GM21786 (cell line): ENCODE results near the gene ZNF574.

ENCODE experiments used
- ATAC-seq: cut with Tn5 transposase; IDR thresholded peaks from one replicate; pipeline ENCODE4 v1.9.1; 2021; ENCODE audit not compliant: unreplicated experiment

The ZNF574 gene

GRCh38 chr19:42078538-42079275, 2.7 kb downstream of the ZNF574 start:
- ATAC-seq = no peak

DNA sequence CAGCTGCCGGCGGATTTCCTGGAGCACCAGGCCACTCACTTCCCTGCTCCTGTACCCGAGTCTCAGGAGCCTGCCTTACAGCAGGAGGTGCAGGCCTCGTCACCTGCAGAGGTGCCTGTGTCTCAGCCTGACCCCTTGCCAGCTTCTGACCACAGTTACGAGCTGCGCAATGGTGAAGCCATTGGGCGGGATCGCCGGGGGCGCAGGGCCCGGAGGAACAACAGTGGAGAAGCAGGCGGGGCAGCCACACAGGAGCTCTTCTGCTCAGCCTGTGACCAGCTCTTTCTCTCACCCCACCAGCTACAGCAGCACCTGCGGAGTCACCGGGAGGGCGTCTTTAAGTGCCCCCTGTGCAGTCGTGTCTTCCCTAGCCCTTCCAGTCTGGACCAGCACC, 3.3 kb downstream of the ZNF574 start:
- ATAC-seq = no peak

- no peak for ATAC-seq
Measured at GRCh38 chr19:42079886-42080763, 4.2 kb downstream of the ZNF574 start.

DNA sequence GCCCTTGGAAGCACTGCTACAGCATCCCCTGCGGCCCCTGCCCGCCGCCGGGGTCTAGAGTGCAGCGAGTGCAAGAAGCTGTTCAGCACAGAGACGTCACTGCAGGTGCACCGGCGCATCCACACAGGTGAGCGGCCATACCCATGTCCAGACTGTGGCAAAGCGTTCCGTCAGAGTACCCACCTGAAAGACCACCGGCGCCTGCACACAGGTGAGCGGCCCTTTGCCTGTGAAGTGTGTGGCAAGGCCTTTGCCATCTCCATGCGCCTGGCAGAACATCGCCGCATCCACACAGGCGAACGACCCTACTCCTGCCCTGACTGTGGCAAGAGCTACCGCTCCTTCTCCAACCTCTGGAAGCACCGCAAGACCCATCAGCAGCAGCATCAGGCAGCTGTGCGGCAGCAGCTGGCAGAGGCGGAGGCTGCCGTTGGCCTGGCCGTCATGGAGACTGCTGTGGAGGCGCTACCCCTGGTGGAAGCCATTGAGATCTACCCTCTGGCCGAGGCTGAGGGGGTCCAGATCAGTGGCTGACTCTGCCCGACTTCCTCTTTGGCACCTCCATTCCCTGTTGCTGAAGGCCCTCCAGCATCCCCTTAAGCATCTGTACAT, 4.9 kb downstream of the ZNF574 start:
- no peak for ATAC-seq

DNA sequence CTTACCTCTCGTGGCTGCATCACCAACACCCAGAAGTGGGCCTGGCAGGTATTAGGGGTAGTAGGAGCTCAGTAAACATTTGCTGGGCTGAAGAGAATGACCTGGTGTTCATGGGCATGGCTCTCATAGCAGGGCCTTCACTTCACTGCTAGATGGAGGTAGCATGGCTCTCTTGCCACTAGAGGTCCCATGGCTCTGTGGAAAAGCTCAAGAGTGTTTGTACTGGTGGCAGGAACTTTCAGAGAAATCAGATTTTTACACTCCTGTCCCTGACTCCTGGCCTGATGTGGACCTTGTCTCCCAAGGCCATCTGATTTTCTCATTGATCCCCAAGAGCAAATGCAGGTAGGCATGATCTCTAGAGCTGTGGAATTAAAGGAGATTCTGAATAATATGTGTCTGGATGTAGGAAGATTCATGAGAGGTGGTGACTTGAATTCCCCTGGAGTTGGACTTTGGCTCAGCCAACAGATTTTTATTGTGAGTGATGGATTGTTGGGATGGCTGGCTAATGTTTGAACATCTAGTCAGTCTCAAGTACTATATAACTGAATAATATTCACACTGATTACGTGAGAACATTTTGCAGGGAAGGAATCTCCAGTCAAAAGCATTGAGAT, 5.7 kb downstream of the ZNF574 start:
- ATAC-seq = no peak

DNA sequence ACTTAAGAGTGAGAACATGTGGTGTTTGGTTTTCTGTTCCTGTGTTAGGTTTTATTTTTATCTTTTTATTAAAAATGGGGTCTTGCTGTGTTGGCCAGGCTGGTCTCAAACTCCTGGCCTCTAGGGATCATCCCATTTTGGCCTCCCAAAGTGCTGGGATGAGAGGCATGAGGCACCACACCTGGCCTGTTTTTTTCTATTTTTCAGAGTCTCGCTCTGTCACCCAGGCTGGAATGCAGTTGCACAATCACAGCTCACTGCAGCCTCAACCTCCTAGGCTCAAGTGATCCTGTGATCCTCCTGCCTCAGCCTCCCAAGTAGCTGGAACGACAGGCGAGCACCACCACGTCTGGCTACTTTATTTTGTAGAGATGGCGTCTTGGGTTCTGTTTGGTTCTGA, 7.6 kb downstream of the ZNF574 start:
- ATAC-seq = no peak

DNA sequence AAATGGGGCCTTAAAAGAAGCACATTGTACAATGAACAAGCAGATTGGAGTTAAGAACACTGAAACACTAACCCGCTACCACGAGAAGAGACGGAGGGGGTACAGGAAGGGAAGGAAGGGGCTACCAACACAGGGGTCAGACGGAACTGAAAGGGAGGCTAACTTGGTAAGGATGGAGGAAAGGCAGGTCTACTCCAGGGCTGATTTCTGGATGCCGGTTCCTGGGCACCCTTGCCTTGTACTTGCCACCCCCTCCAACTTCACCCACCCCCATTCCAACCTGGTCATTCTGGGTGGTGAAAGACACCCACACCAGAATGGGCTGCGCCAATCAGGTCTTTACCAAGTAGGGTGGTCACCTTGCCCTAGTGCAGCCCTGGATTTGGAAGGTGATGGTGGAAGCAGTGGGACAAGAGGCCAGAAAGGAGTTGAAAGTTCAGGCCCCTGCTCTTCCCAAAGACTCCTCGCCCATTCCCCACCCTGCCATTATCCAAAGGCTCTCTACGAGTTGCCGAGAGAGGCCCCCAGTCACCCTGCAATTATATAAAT, 10.3 kb downstream of the ZNF574 start:
- ATAC-seq = no peak

GRCh38 chr19:42086770-42087550, 11.0 kb downstream of the ZNF574 start:
- ATAC-seq = no peak

DNA sequence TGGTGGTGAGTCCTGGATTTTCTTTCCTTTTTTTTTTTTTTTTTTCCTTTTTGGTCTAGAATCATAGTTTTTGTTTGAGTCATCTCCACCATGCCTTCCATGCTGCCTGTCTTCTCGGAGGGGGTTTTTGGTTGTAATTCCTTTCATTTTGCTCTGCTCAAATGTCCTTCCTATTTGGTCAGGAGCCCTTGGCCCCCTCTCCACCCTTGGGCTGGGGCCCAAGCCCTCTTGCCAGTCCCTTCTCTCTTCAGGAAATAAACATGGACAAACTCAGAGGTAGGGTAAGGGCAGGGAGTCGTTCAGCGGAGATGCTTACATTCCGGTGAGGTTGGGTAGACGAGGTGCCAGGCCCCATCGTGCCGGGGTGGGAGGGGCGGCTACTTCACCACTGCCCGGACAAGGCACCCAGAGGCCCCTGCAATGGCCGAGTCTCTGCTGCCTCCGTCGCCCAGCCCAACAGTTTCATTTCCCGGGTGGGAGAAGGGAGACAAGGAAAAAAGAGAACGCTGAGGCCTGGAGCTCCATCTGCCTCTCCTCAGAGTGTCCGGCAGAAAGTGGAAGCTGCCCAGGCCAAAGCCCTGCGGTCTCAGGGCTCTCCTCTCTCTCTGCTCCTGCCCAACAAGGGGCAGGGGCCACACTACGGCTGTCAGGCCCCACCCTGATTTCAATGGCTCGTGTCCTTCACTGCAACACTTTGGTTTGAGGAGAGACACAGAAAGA, 12.7 kb downstream of the ZNF574 start:
- ATAC-seq = no peak

GRCh38 chr19:42089191-42089750, 13.3 kb downstream of the ZNF574 start:
- no peak for ATAC-seq

GRCh38 chr19:42089772-42090171, 13.8 kb downstream of the ZNF574 start:
- no peak for ATAC-seq

- no peak for ATAC-seq
Measured at GRCh38 chr19:42090672-42091071, 14.7 kb downstream of the ZNF574 start.

DNA sequence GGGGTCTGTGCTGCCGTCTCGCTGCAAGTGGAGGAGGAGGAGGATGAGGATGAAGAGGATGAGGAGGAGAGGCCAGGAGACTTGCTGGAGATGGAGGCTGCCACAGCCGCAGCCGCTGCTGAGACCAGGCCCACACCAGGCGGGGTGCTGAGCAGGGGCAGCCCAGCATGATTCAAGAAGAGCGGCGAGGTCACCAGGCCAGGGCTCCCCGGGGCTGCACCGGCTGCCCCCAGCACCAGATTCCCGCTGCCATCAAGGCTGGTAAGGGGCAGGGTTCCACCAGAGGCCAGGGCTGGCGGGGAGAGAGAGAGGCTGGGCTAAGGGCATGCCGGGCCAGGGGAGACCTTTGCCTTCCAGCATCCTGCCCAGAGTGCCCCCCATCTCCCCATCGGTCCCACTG, 15.3 kb downstream of the ZNF574 start:
- no peak for ATAC-seq

DNA sequence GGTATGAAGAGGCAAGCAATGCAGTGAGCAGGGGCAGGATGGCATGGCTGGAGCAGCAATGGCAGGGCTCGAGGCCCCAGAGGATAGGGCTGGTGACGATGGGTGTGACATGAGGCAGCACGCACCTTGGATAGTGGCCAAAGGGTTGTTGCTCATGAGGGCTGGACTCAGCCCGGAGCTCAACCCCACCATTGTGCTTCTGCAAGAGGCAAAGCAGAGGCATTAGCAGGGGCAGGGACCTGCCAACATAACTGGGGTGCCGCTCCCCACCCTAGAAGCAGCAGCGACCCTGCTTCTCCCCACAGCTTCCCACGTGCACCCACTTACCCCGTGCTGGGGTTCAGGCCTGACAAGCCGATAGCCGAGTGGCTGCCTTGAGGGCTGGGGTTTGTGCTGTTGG, 15.8 kb downstream of the ZNF574 start:
- no peak for ATAC-seq

GRCh38 chr19:42092350-42092749, 16.4 kb downstream of the ZNF574 start:
- no peak for ATAC-seq

- ATAC-seq = no peak
Measured at GRCh38 chr19:42093505-42093904, 17.5 kb downstream of the ZNF574 start.

DNA sequence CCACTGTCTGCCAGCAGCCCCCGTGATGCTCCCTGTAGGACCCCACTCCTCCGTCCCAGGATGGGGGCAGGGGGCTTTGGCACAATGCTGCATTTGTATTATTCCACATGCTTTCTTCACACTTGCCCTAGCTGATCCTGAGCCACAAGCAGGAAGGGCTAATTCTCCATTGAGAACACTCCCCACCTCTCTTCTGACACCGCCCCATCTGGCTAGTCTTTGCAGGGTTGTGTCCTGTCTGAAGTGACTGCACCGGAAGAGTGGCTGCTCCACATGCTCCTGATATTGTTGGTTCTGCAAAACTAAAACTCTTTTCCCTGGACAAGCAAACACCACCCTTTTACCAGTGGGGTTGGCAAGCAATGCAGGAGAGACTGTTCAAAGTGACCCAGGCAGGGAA, 18.0 kb downstream of the ZNF574 start:
- no peak for ATAC-seq

DNA sequence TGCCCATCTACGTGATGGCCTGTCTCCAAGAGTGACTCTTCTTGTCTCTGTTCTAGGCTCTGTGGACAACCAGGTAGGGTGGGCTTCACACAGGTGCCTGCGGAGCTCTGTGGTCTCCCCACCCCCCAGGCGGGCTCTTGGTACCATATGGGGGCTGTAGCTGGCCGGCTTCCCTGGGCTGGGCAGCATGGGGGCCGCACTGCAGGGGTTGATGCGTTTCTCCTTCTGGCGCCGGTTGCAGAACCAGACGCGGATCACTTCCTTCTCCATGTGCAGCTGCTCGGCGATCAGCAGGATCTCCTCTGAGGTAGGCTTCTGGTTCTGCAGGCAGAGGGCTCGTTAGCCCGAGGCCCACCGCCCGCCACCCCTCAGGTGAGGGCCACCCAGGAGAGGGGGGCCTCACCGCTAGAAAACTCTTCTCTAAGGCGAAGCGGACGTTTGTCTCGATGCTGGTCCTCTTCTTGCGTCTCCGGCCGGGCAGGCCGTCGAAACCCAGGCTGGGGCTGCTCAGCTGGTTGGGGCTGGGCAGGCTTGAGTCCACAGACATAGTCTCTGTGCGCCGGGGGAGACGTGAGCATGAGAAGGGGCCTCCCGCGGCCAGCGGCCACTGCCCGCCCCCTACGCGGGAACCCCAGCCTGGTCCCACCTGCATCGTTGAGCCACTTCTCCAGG, 19.3 kb downstream of the ZNF574 start:
- no peak for ATAC-seq

GRCh38 chr19:42095814-42096230, 19.9 kb downstream of the ZNF574 start:
- ATAC-seq = no peak
